GM12878 (cell line): ENCODE measurements around the gene PPP4R3B. TPM values are rescaled to one million over a fixed set of nuclear protein-coding genes. Genes with fewer than 3 reads are reported as not detected.

ENCODE experiments used
- ATAC-seq: fragments of 200-7000 bp; cut with Tn5 transposase; 3 replicates; pipeline ENCODE4 v1.9.1; 2020; ENCODE audit warnings: mild to moderate bottlenecking, moderate library complexity
- BruUV-seq: library from RNA; stranded (reverse); fragments of 400-500 nt; replicated peaks from 2 replicates; lab custom pipeline; 2021; lab: Mats Ljungman, UMichigan
- CTCF ChIA-PET: fragments of 300-600 bp; sonication (Branson Sonifier 250); formaldehyde crosslinking; extraction: SDS; loops from one replicate; lab custom pipeline; 2021; ENCODE audit warnings: inconsistent platforms; lab: Yijun Ruan, JAX
- POLR2A ChIA-PET: fragments of 350-600 bp; formaldehyde crosslinking; extraction: SDS; loops from one replicate; lab custom pipeline; 2021; ENCODE audit warnings: inconsistent platforms; lab: Charles Lee
- RAD21 ChIA-PET: fragments of 300-600 bp; sonication (Branson Sonifier 250); formaldehyde crosslinking; loops from one replicate; lab custom pipeline; 2023; ENCODE audit warnings: antibody characterized with exemption; ENCODE audit not compliant: unreplicated experiment; lab: Charles Lee
- SMC1A ChIA-PET: fragments of 300-600 bp; sonication (Branson Sonifier 250); formaldehyde crosslinking; loops from one replicate; lab custom pipeline; 2023; ENCODE audit not compliant: unreplicated experiment, uncharacterized antibody; lab: Charles Lee
- DNase-seq: peaks from one replicate; pipeline ENCODE4 v3.0.0-alpha.2; 2011; ENCODE audit warnings: low read depth, low spot score
- FAIRE-seq: peaks from 3 replicates; lab custom pipeline; 2011; peaks lifted over from hg19 to GRCh38; lab: Jason Lieb, UNC
- H2AFZ ChIP-seq: 2 replicates; pipeline ENCODE4 v1.6.0; 2011; ENCODE audit warnings: low read depth, low read length, control low read depth; ENCODE audit not compliant: control insufficient read depth
- H3K27ac ChIP-seq: 2 replicates; pipeline ENCODE4 v1.5.1; 2011; ENCODE audit warnings: control low read depth; ENCODE audit not compliant: control insufficient read depth, insufficient read depth
- H3K27me3 ChIP-seq, 2 experiments: replicated peaks in 1 of 2; 2 replicates each; pipeline versions ENCODE4 v1.6.0 to v1.6.1; 2011; ENCODE audit warnings: low read length in 1 of 2; ENCODE audit not compliant: control insufficient read depth in 2 of 2, insufficient read depth in 2 of 2
- H3K36me3 ChIP-seq, 2 experiments: 2 replicates each; pipeline ENCODE4 v1.5.1; 2011; ENCODE audit warnings: low read length in 1 of 2; ENCODE audit not compliant: control insufficient read depth in 2 of 2, insufficient read depth in 2 of 2
- H3K4me1 ChIP-seq: 2 replicates; pipeline ENCODE4 v1.6.1; 2011; ENCODE audit warnings: mild to moderate bottlenecking, low read length, moderate library complexity, mixed read lengths; ENCODE audit not compliant: control insufficient read depth, insufficient read depth
- H3K4me2 ChIP-seq: 2 replicates; pipeline ENCODE4 v1.6.0; 2011; ENCODE audit warnings: control low read depth; ENCODE audit not compliant: control insufficient read depth, insufficient read depth
- H3K4me3 ChIP-seq: fragments of 200-600 bp; sonication (generic); 2 replicates; pipeline ENCODE4 v1.5.1; 2016
- H3K79me2 ChIP-seq: 2 replicates; pipeline ENCODE4 v1.6.0; 2011; ENCODE audit warnings: low read length; ENCODE audit not compliant: control insufficient read depth, insufficient read depth
- H3K9ac ChIP-seq: 2 replicates; pipeline ENCODE4 v1.8.0; 2011; ENCODE audit warnings: low read length, control low read depth, mixed read lengths; ENCODE audit not compliant: control insufficient read depth, insufficient read depth
- H3K9me3 ChIP-seq: replicated peaks from 3 replicates; pipeline ENCODE4 v1.5.1; 2011; ENCODE audit warnings: mild to moderate bottlenecking, low read length; ENCODE audit not compliant: control insufficient read depth, insufficient read depth
- H4K20me1 ChIP-seq: 2 replicates; pipeline ENCODE4 v1.6.0; 2011; ENCODE audit not compliant: control insufficient read depth, insufficient read depth
- MLLT1 ChIP-seq: fragments of 450-650 bp; IDR thresholded peaks from 2 replicates; pipeline ENCODE4 v1.6.1; 2016; ENCODE audit warnings: mild to moderate bottlenecking
- RAD21 ChIP-seq: IDR thresholded peaks from 2 replicates; pipeline ENCODE4 v1.6.1; 2011; ENCODE audit warnings: mild to moderate bottlenecking, low read depth, low read length, moderate library complexity; ENCODE audit not compliant: insufficient read depth
- ZNF217 ChIP-seq: fragments of 450-650 bp; IDR thresholded peaks from 2 replicates; pipeline ENCODE4 v1.6.1; 2017; ENCODE audit warnings: antibody characterized with exemption, mild to moderate bottlenecking
- ZNF24 ChIP-seq: fragments of 450-650 bp; IDR thresholded peaks from 2 replicates; pipeline ENCODE4 v1.6.1; 2017; ENCODE audit warnings: antibody characterized with exemption, mild to moderate bottlenecking
- WGBS: methylation state at CpG from one replicate; pipeline ENCODE4 v1.1.6; 2016; ENCODE audit warnings: low lambda C conversion rate; ENCODE audit not compliant: insufficient replicate concordance, insufficient coverage; ENCODE audit errors: missing lambda C conversion rate; 5-methylcytosine and 5-hydroxymethylcytosine counted together
- in situ Hi-C: fragments of 300-500 bp; cut with MboI; formaldehyde crosslinking; loops from 9 replicates; pipeline ENCODE4 v1.14.3; 2018; ENCODE audit warnings: mixed read lengths
- intact Hi-C: fragments of 100-400 bp; cut with micrococcal nuclease; formaldehyde crosslinking; loops from one replicate; pipeline ENCODE4 v1.14.2; 2022; ENCODE audit not compliant: unreplicated experiment
- polyA plus RNA-seq, 11 experiments: library from polyadenylated mRNA; depleted of rRNA in 4 of 11; unstranded in 6 of 11; stranded (reverse) in 5 of 11; fragments of >200 nt; fragmentation: Nextera tagmentation in 4 of 11; fragmentation: Illumina TruSeq in 1 of 11; extraction: Ambion mirVana in 4 of 11; extraction: Trizol in 1 of 11; gene quantifications; 1 replicate in 1 of 11; 2 replicates in 10 of 11; pipeline versions ENCODE4 v1.2.1 to v1.2.3, GENCODE V29; 2011 to 2016; ENCODE audit warnings: inconsistent platforms in 2 of 11, missing spikeins in 2 of 11, low read depth in 1 of 11
- total RNA-seq, 4 experiments: library from RNA; depleted of rRNA in 3 of 4; stranded (reverse); fragments of >200 nt in 3 of 4; fragmentation: Illumina TruSeq in 1 of 4; extraction: Trizol in 1 of 4; gene quantifications; 2 replicates each; pipeline versions ENCODE4 v1.2.1 to v1.2.3, GENCODE V29; 2013 to 2021

Gene PPP4R3B
- total and polyA plus RNA-seq, 10 of the 15 experiments (the other 5 are each of a cell fraction or from before 2014, with no cell fraction given), result 10.9 to 70.1 (median 49.2) TPM

GRCh38 chr2:55524884-55525437 lies 92.5 kb downstream of the PPP4R3B start:
- Histone ChIP-seq H3K36me3 (no peaks in the 10 kb centered on the region; a peak in 1 of 4 replicates), H3K9me3 (no peaks in the 10 kb centered on the region), H3K4me1 (no peaks in the 10 kb centered on the region), H2AFZ (no peak overlapping the region), H3K27ac (no peak overlapping the region), H3K4me3 (no peak overlapping the region), H3K9ac (no peak overlapping the region), H3K27me3 (no peaks in the 10 kb centered on the region), H3K79me2 (no peaks in the 10 kb centered on the region; the same call in 1 of the 2 replicates), H3K4me2 (no peak overlapping the region), H4K20me1 (no peaks in the 10 kb centered on the region)
- intact Hi-C loops, result no loop called here
- TF ChIP-seq MLLT1, result no peak
- no peak for TF ChIP-seq ZNF217
- no peak for TF ChIP-seq RAD21
- TF ChIP-seq ZNF24, result no peak
- CTCF ChIA-PET, result no interaction called here
- RAD21 ChIA-PET, result no interaction called here
- SMC1A ChIA-PET, result interaction anchor here (1.1 kb wide), 1 partner anchor 305 kb away, joined by 4 read pairs; no protein-coding TSS in a partner anchor
- POLR2A ChIA-PET, result no interaction called here
- FAIRE-seq, result no peak
- no peak for ATAC-seq
- WGBS, result 91% methylated on average over 5 of the region's 5 CpGs
- BruUV-seq, result no TSS peak
- no peak for DNase-seq
- in situ Hi-C loops, result no loop called here
